ENCODE data around the gene GPC3.

The GPC3 gene

GRCh38 chrX:133670383-133670782 is 315.0 kb downstream of the GPC3 start:
- DNase-seq (ENCODE audit: low spot score) = peak; percentile 40
- TF ChIP-seq, protein P1, sequence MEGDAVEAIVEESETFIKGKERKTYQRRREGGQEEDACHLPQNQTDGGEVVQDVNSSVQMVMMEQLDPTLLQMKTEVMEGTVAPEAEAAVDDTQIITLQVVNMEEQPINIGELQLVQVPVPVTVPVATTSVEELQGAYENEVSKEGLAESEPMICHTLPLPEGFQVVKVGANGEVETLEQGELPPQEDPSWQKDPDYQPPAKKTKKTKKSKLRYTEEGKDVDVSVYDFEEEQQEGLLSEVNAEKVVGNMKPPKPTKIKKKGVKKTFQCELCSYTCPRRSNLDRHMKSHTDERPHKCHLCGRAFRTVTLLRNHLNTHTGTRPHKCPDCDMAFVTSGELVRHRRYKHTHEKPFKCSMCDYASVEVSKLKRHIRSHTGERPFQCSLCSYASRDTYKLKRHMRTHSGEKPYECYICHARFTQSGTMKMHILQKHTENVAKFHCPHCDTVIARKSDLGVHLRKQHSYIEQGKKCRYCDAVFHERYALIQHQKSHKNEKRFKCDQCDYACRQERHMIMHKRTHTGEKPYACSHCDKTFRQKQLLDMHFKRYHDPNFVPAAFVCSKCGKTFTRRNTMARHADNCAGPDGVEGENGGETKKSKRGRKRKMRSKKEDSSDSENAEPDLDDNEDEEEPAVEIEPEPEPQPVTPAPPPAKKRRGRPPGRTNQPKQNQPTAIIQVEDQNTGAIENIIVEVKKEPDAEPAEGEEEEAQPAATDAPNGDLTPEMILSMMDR (IDR thresholded peaks at IDR 0.05; ENCODE audit: extremely low read depth, insufficient read depth, missing control alignments) = peak; percentile 68
- in situ Hi-C loops (cut with MboI; ENCODE audit: low pct_unique_long_range_greater_than_20kb, low sequenced_read_pairs, unreplicated experiment) = loop anchor here (25.0 kb wide), 1 partner anchor 683 kb away; no protein-coding TSS in a partner anchor

DNA sequence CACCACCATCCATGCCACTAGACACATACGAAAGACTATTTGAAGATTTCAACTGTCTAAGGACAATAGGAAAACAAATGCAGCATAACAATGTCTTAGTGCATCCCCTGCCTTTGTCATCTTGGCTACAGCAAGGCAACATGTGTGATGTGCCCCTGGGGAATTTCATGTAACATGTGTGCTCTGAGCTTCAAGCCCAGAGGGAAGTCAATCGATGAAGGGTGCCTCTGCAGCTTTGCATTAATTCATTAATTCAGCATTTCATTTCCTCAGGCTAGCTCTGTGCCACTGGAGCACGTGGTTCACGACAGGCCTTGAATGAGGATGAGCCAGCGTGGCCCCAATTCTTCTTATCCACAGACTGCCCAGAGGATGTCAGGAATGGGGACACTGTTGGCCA is 316.2 kb downstream of the GPC3 start:
- in situ Hi-C loops (cut with MboI; ENCODE audit: low pct_unique_long_range_greater_than_20kb, low sequenced_read_pairs, unreplicated experiment) = loop anchor here (25.0 kb wide), 1 partner anchor 682 kb away; no protein-coding TSS in a partner anchor

DNA sequence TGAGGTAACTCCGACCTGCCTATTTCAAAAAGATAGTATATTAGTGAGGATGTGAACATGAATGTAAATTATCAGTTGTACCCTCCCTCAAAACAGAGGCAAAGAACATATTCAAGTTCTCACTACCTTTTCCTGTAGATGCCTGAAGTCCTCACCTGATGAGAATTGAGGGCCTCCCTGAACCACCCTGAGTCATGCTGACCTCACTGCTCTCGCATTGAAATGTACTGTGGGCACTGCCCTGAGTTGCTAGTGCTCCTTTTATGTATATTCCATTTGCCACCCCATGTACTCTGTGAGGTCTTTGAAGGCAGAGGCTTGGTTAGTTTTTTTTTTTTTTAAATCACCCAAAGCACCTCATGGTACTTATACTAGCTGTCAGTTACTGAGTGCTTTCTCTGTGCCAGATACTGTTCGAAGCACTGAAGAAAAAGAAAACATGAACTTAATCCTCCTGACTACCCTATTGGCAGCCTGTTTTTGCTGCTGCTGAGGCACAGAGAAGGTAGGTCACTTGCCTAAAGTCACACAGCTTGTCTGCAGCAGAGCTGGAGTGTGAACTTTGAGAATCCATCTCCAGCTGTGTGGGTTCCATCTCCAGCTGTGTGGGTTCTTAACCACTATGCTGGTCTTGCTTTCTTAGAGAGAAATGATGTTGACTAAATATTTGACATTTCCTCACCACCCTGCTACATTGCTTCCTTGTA is 317.0 kb downstream of the GPC3 start:
- DNase-seq (ENCODE audit: low spot score) = no peak
- in situ Hi-C loops (cut with MboI; ENCODE audit: low pct_unique_long_range_greater_than_20kb, low sequenced_read_pairs, unreplicated experiment) = loop anchor here (25.0 kb wide), 1 partner anchor 681 kb away; no protein-coding TSS in a partner anchor
- TF ChIP-seq, protein P1 (IDR thresholded peaks at IDR 0.05; ENCODE audit: extremely low read depth, insufficient read depth, missing control alignments) = no peak

More for the DNA sequence above, 316.2 kb downstream of the GPC3 start:
- no peak for DNase-seq (ENCODE audit: low spot score)
- TF ChIP-seq, protein P1 (IDR thresholded peaks at IDR 0.05; ENCODE audit: extremely low read depth, insufficient read depth, missing control alignments) = no peak

GRCh38 chrX:133666256-133666655 is 319.1 kb downstream of the GPC3 start:
- DNase-seq (ENCODE audit: low spot score) = no peak
- in situ Hi-C loops (cut with MboI; ENCODE audit: low pct_unique_long_range_greater_than_20kb, low sequenced_read_pairs, unreplicated experiment) = loop anchor here (25.0 kb wide), 1 partner anchor 679 kb away; no protein-coding TSS in a partner anchor

DNA sequence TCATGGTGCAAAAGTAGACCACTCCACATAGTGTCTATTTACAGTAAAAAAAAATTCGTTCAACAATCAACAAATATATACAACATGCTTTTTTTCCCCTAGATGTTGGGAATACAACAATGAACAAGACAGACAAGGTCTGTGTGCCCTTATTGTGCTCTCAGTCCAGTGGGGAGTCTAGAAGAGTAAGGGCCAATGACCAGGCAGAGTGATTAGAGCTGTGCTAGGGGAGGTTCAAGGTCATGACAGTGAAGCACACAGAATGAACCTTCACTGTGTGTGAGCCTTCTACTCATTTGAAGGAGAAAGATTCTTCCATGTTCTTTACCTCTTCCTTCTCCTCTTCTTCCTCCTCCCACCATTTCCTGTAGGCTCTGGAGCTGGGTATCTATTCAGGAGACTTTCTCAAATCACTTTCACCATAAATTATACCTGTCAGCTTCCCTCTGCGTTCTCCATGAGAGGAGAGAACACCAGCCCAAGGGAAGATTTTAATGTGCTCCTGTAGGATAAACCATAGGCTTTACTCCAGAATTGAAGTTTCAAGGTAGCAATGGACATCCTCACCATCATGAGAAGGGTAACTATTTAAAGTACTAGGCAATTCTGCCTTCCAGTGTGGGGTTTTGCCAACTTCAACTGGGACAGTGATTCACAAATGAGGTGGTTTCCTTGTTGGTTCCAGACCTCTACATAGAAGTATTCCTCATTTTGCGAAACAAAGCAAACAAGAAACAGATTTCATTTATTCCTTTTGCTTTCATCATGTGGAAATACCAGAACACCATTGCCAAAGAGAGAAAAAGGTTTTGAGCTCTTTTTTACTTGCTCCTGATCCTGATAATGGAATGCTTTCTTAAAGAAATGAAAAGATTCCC is 323.2 kb downstream of the GPC3 start:
- in situ Hi-C loops (cut with MboI; ENCODE audit: low pct_unique_long_range_greater_than_20kb, low sequenced_read_pairs, unreplicated experiment) = loop anchor here (25.0 kb wide), 1 partner anchor 675 kb away; no protein-coding TSS in a partner anchor
- TF ChIP-seq, protein P1 (IDR thresholded peaks at IDR 0.05; ENCODE audit: extremely low read depth, insufficient read depth, missing control alignments) = no peak
- no peak for DNase-seq (ENCODE audit: low spot score)

More at GRCh38 chrX:133666256-133666655, 319.1 kb downstream of the GPC3 start:
- TF ChIP-seq, protein P1 (IDR thresholded peaks at IDR 0.05; ENCODE audit: extremely low read depth, insufficient read depth, missing control alignments) = no peak

DNA sequence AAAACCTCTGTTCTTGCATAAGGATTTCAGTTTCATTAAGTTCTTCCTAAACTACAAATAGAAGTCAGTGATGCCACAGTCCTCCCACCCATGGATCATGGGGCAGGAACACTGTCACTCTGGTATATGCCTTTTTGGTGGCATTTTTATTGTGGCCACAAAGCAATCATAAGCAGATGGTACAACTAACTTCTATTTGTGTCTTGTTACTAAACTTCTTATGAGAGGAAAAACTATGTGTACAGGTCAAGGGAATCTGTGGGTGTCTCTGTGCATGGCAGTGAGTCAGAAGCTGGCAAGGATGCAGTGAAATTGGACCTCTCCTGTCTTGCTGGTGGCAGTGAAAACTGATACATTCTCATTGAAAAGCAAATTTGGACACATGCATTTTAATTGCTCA is 325.1 kb downstream of the GPC3 start:
- in situ Hi-C loops (cut with MboI; ENCODE audit: low pct_unique_long_range_greater_than_20kb, low sequenced_read_pairs, unreplicated experiment) = loop anchor here (25.0 kb wide), 1 partner anchor 673 kb away; no protein-coding TSS in a partner anchor
- TF ChIP-seq, protein P1 (IDR thresholded peaks at IDR 0.05; ENCODE audit: extremely low read depth, insufficient read depth, missing control alignments) = no peak
- DNase-seq (ENCODE audit: low spot score) = no peak
